Type B pancreatic cell (in vitro differentiated cells): ENCODE results near the gene RYR2. TPM values are rescaled to one million over a fixed set of nuclear protein-coding genes. Genes with fewer than 3 reads are reported as not detected.
A peak's percentile ranks its signal among the peaks of the same experiment; 100 is the strongest.

Source experiments
- DNase-seq: peaks from one replicate; pipeline ENCODE4 v3.0.0; 2021; ENCODE audit warnings: mixed read lengths; ENCODE audit not compliant: unreplicated experiment; ENCODE audit errors: extremely low spot score
- H3K27ac Mint-ChIP-seq: 2 replicates; pipeline ENCODE4 v1.8.0; 2021; ENCODE audit warnings: mild to moderate bottlenecking, mixed read lengths
- H3K27me3 Mint-ChIP-seq: 2 replicates; pipeline ENCODE4 v1.8.0; 2021; ENCODE audit warnings: mixed read lengths
- H3K36me3 Mint-ChIP-seq: 2 replicates; pipeline ENCODE4 v1.8.0; 2021; ENCODE audit warnings: mixed read lengths
- H3K4me1 Mint-ChIP-seq: one replicate; pipeline ENCODE4 v1.8.0; 2021; ENCODE audit warnings: mixed read lengths; ENCODE audit not compliant: unreplicated experiment
- H3K4me3 Mint-ChIP-seq: 2 replicates; pipeline ENCODE4 v1.8.0; 2021; ENCODE audit warnings: mild to moderate bottlenecking, mixed read lengths
- H3K9me3 Mint-ChIP-seq: 2 replicates; pipeline ENCODE4 v1.8.0; 2021; ENCODE audit warnings: mixed read lengths
- CTCF ChIP-seq: fragments of 200-600 bp; sonication (generic); conservative IDR thresholded peaks from 2 replicates; pipeline ENCODE4 v1.5.0; 2021; ENCODE audit warnings: antibody characterized with exemption, mild to moderate bottlenecking
- total RNA-seq: library from RNA; stranded (reverse); gene quantifications from 2 replicates; pipeline ENCODE4 v1.2.1, GENCODE V29; 2021; ENCODE audit warnings: low replicate concordance

The RYR2 gene
- total RNA-seq, 1 donor from 2014 or later = 0.58 TPM

GRCh38 chr1:237673631-237674030 lies 631.6 kb downstream of the RYR2 start:
- Mint-ChIP-seq H3K4me3 (no peak overlapping the region), H3K27me3 (no peaks in the 10 kb centered on the region), H3K9me3 (no peaks in the 10 kb centered on the region), H3K27ac (no peak overlapping the region), H3K36me3 (no peaks in the 10 kb centered on the region), H3K4me1 (peaks cover 5% of the 10 kb centered on the region)
- TF ChIP-seq CTCF = no peak
- no peak for DNase-seq

GRCh38 chr1:237677979-237678378 lies 636.0 kb downstream of the RYR2 start:
- no peaks in the 10 kb centered on the region for H3K36me3 Mint-ChIP-seq
- H3K4me3 Mint-ChIP-seq = no peak overlapping the region
- H3K27me3 Mint-ChIP-seq = no peaks in the 10 kb centered on the region
- H3K9me3 Mint-ChIP-seq = no peaks in the 10 kb centered on the region
- H3K4me1 Mint-ChIP-seq = peaks cover 5% of the 10 kb centered on the region
- no peak overlapping the region for H3K27ac Mint-ChIP-seq
- no peak for DNase-seq
- TF ChIP-seq CTCF = peak; percentile 52

- DNase-seq = no peak
- Mint-ChIP-seq H3K9me3 (no peaks in the 10 kb centered on the region), H3K4me1 (peaks cover 5% of the 10 kb centered on the region), H3K36me3 (no peaks in the 10 kb centered on the region), H3K27me3 (no peaks in the 10 kb centered on the region), H3K4me3 (no peak overlapping the region), H3K27ac (peak overlapping the region; percentile 1)
- TF ChIP-seq CTCF = no peak
Measured at GRCh38 chr1:237679687-237680086, 637.7 kb downstream of the RYR2 start.

GRCh38 chr1:237681210-237681609 lies 639.2 kb downstream of the RYR2 start:
- Mint-ChIP-seq H3K9me3 (no peaks in the 10 kb centered on the region), H3K4me3 (no peak overlapping the region), H3K27ac (peak overlapping the region; percentile 88), H3K27me3 (no peaks in the 10 kb centered on the region), H3K4me1 (peaks cover 5% of the 10 kb centered on the region), H3K36me3 (no peaks in the 10 kb centered on the region)
- TF ChIP-seq CTCF = no peak
- no peak for DNase-seq

GRCh38 chr1:237684236-237684635 lies 642.3 kb downstream of the RYR2 start:
- Mint-ChIP-seq H3K9me3 (no peaks in the 10 kb centered on the region), H3K4me3 (no peak overlapping the region), H3K27me3 (no peaks in the 10 kb centered on the region), H3K27ac (no peak overlapping the region), H3K4me1 (no peaks in the 10 kb centered on the region), H3K36me3 (no peaks in the 10 kb centered on the region)
- TF ChIP-seq CTCF = no peak
- DNase-seq = no peak

GRCh38 chr1:237685551-237685950 lies 643.6 kb downstream of the RYR2 start:
- no peaks in the 10 kb centered on the region for H3K36me3 Mint-ChIP-seq
- no peaks in the 10 kb centered on the region for H3K27me3 Mint-ChIP-seq
- no peaks in the 10 kb centered on the region for H3K9me3 Mint-ChIP-seq
- H3K27ac Mint-ChIP-seq = no peak overlapping the region
- no peak for DNase-seq
- no peak for TF ChIP-seq CTCF
- no peaks in the 10 kb centered on the region for H3K4me1 Mint-ChIP-seq
- H3K4me3 Mint-ChIP-seq = no peak overlapping the region
